ENCODE results near the gene EPN3. TPM values are rescaled to one million over a fixed set of nuclear protein-coding genes. Genes with fewer than 3 reads are reported as not detected.

Gene EPN3
- total RNA-seq, 1 experiment from 2014 or later: 17.8 TPM

DNA sequence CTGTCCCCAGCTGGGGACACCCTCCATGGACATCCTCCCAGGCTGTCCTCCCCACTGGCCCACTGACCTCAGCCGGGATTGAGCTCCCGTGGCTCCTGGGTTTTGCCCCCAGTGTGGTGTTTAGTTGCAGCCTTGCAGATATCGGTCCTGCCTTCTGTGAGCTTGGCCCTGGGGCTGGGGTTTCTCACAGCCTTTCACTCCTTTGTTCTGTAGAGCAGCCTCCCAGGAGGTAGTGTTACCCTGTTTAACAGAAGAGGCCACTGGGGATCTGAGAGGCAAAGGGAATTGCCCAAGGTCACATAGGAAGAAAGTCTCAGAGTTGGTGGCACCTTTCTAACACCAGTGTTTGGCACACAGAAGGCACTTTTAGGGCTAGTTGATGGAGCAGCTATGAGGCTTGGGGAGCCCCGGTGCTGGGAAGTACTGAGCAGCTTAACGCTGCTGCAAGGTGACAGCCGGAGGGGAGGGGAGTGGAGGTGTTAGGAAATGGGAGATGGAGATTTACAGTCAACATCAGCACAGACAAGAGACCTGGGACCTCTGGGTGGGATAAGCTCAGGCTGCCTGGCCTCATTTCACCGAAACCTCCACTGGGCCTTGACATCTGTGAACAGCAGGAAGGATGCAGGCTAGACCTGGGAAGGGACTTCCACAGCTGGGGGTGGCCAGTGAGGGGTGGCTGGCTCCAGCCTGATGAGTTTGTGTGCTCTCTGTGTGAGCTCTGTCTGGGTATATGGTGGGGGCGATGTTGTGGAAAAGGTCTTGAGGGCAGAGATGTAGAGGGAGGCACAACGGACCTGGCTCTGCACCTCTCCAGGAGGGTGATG lies 54.1 kb downstream of the EPN3 start:
- H3K27me3 ChIP-seq (ENCODE audit: insufficient read depth, low read length): no peaks in the 10 kb centered on the region
- no TSS peak for BruUV-seq (replicated peaks)
- H2AFZ ChIP-seq (ENCODE audit: low read depth, low read length, poor library complexity, severe bottlenecking): no peak overlapping the region
- ChIA-PET POLR2A (no interaction called here), CTCF (no interaction called here), RAD21 (ENCODE audit: low non-redundant PET in 1 of 2, low total read pairs in 2 of 2, uncharacterized antibody in 2 of 2, unreplicated experiment in 2 of 2) (no interaction called here)
- H3K79me2 ChIP-seq (ENCODE audit: insufficient read depth, low read length): no peaks in the 10 kb centered on the region
- TF ChIP-seq CBX3 (IDR thresholded peaks at IDR 0.05; ENCODE audit: low read depth) (no peak), EZH2 (IDR thresholded peaks at IDR 0.05) (no peak), ELF1 (IDR thresholded peaks at IDR 0.05; ENCODE audit: borderline replicate concordance, low read depth) (no peak), TCF7L2 (IDR thresholded peaks at IDR 0.05; ENCODE audit: borderline replicate concordance, extremely low read depth, insufficient read depth, insufficient read length) (no peak), SP1 (IDR thresholded peaks at IDR 0.05; ENCODE audit: low read depth) (no peak), YY1 (IDR thresholded peaks at IDR 0.05; ENCODE audit: extremely low read depth, insufficient replicate concordance, low read depth, low read length) (no peak), FOSL1 (IDR thresholded peaks at IDR 0.05; ENCODE audit: low read depth) (no peak), RAD21 (IDR thresholded peaks at IDR 0.05; ENCODE audit: low read depth) (no peak), SIN3A (IDR thresholded peaks at IDR 0.05; ENCODE audit: low read depth) (no peak), ZFX (IDR thresholded peaks at IDR 0.05) (no peak), POLR2A (IDR thresholded peaks at IDR 0.05; ENCODE audit: borderline replicate concordance, extremely low read depth, insufficient read depth, insufficient read length) (no peak), JUND (IDR thresholded peaks at IDR 0.05) (no peak), POLR2AphosphoS5 (IDR thresholded peaks at IDR 0.05; ENCODE audit: low read depth, low read length) (no peak), SRF (IDR thresholded peaks at IDR 0.05; ENCODE audit: low read depth) (no peak), EZH2phosphoT487 (IDR thresholded peaks at IDR 0.05; ENCODE audit: borderline replicate concordance) (no peak)
- TF ChIP-seq, protein P1, sequence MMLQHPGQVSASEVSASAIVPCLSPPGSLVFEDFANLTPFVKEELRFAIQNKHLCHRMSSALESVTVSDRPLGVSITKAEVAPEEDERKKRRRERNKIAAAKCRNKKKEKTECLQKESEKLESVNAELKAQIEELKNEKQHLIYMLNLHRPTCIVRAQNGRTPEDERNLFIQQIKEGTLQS (IDR thresholded peaks at IDR 0.05): no peak
- TF ChIP-seq, protein P2, sequence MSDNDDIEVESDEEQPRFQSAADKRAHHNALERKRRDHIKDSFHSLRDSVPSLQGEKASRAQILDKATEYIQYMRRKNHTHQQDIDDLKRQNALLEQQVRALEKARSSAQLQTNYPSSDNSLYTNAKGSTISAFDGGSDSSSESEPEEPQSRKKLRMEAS (IDR thresholded peaks at IDR 0.05): no peak
- TF ChIP-seq, protein P3, sequence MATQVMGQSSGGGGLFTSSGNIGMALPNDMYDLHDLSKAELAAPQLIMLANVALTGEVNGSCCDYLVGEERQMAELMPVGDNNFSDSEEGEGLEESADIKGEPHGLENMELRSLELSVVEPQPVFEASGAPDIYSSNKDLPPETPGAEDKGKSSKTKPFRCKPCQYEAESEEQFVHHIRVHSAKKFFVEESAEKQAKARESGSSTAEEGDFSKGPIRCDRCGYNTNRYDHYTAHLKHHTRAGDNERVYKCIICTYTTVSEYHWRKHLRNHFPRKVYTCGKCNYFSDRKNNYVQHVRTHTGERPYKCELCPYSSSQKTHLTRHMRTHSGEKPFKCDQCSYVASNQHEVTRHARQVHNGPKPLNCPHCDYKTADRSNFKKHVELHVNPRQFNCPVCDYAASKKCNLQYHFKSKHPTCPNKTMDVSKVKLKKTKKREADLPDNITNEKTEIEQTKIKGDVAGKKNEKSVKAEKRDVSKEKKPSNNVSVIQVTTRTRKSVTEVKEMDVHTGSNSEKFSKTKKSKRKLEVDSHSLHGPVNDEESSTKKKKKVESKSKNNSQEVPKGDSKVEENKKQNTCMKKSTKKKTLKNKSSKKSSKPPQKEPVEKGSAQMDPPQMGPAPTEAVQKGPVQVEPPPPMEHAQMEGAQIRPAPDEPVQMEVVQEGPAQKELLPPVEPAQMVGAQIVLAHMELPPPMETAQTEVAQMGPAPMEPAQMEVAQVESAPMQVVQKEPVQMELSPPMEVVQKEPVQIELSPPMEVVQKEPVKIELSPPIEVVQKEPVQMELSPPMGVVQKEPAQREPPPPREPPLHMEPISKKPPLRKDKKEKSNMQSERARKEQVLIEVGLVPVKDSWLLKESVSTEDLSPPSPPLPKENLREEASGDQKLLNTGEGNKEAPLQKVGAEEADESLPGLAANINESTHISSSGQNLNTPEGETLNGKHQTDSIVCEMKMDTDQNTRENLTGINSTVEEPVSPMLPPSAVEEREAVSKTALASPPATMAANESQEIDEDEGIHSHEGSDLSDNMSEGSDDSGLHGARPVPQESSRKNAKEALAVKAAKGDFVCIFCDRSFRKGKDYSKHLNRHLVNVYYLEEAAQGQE (IDR thresholded peaks at IDR 0.05; ENCODE audit: low read depth): no peak
- TF ChIP-seq, protein P4, sequence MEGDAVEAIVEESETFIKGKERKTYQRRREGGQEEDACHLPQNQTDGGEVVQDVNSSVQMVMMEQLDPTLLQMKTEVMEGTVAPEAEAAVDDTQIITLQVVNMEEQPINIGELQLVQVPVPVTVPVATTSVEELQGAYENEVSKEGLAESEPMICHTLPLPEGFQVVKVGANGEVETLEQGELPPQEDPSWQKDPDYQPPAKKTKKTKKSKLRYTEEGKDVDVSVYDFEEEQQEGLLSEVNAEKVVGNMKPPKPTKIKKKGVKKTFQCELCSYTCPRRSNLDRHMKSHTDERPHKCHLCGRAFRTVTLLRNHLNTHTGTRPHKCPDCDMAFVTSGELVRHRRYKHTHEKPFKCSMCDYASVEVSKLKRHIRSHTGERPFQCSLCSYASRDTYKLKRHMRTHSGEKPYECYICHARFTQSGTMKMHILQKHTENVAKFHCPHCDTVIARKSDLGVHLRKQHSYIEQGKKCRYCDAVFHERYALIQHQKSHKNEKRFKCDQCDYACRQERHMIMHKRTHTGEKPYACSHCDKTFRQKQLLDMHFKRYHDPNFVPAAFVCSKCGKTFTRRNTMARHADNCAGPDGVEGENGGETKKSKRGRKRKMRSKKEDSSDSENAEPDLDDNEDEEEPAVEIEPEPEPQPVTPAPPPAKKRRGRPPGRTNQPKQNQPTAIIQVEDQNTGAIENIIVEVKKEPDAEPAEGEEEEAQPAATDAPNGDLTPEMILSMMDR (IDR thresholded peaks at IDR 0.05 in 2 of 3, conservative IDR thresholded peaks at IDR 0.05 in 1 of 3; ENCODE audit: borderline replicate concordance in 1 of 3, insufficient read depth in 1 of 3, low read depth in 2 of 3, low read length in 2 of 3): no peak
- TF ChIP-seq, protein P5, sequence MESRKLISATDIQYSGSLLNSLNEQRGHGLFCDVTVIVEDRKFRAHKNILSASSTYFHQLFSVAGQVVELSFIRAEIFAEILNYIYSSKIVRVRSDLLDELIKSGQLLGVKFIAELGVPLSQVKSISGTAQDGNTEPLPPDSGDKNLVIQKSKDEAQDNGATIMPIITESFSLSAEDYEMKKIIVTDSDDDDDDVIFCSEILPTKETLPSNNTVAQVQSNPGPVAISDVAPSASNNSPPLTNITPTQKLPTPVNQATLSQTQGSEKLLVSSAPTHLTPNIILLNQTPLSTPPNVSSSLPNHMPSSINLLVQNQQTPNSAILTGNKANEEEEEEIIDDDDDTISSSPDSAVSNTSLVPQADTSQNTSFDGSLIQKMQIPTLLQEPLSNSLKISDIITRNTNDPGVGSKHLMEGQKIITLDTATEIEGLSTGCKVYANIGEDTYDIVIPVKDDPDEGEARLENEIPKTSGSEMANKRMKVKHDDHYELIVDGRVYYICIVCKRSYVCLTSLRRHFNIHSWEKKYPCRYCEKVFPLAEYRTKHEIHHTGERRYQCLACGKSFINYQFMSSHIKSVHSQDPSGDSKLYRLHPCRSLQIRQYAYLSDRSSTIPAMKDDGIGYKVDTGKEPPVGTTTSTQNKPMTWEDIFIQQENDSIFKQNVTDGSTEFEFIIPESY (IDR thresholded peaks at IDR 0.05; ENCODE audit: extremely low read depth, insufficient replicate concordance, low read length): no peak
- no peaks in the 10 kb centered on the region for H4K20me1 ChIP-seq (ENCODE audit: insufficient read depth)
- no peak overlapping the region for H3K9ac ChIP-seq (ENCODE audit: low read length)
- no peaks in the 10 kb centered on the region for H3K9me2 ChIP-seq (ENCODE audit: insufficient read depth)
- H3K27ac ChIP-seq (ENCODE audit: low read depth, low read length): no peak overlapping the region
- no peaks in the 10 kb centered on the region for H3K9me3 ChIP-seq (ENCODE audit: control insufficient read depth in 1 of 2, insufficient read depth in 1 of 2, low read depth in 1 of 2, low read length in 2 of 2)
- DNase-seq (ENCODE audit: low read depth, low spot score) (no peak), ATAC-seq (no peak)
- H3K4me1 ChIP-seq (ENCODE audit: control insufficient read depth in 1 of 2, insufficient read depth in 2 of 2, low read length in 2 of 2): no peaks in the 10 kb centered on the region
- H3K4me3 ChIP-seq (replicated peaks in 1 of 2; ENCODE audit: low read depth in 1 of 2, low read length in 2 of 2): no peak overlapping the region
- no peak overlapping the region for H3K4me2 ChIP-seq (ENCODE audit: low read length)
- intact Hi-C loops (cut with micrococcal nuclease): no loop called here
- H3K36me3 ChIP-seq (ENCODE audit: control insufficient read depth in 1 of 2, insufficient read depth in 2 of 2, low read length in 2 of 2): no peaks in the 10 kb centered on the region
